ENCODE measurements around the gene SLIT3. TPM values are rescaled to one million over a fixed set of nuclear protein-coding genes. Genes with fewer than 3 reads are reported as not detected.

SLIT3 gene
- total RNA-seq, 1 donor from 2014 or later, result 5.0 TPM

GRCh38 chr5:169049712-169050111, 251.2 kb downstream of the SLIT3 start:
- no peak overlapping the region for H3K4me3 ChIP-seq (ENCODE audit: low read depth, low read length)
- H3K36me3 ChIP-seq (ENCODE audit: control insufficient read depth, insufficient read depth, low read length), result no peaks in the 10 kb centered on the region
- no peaks in the 10 kb centered on the region for H3K27me3 ChIP-seq (ENCODE audit: control insufficient read depth, insufficient read depth, low read length)
- TF ChIP-seq, protein P1, sequence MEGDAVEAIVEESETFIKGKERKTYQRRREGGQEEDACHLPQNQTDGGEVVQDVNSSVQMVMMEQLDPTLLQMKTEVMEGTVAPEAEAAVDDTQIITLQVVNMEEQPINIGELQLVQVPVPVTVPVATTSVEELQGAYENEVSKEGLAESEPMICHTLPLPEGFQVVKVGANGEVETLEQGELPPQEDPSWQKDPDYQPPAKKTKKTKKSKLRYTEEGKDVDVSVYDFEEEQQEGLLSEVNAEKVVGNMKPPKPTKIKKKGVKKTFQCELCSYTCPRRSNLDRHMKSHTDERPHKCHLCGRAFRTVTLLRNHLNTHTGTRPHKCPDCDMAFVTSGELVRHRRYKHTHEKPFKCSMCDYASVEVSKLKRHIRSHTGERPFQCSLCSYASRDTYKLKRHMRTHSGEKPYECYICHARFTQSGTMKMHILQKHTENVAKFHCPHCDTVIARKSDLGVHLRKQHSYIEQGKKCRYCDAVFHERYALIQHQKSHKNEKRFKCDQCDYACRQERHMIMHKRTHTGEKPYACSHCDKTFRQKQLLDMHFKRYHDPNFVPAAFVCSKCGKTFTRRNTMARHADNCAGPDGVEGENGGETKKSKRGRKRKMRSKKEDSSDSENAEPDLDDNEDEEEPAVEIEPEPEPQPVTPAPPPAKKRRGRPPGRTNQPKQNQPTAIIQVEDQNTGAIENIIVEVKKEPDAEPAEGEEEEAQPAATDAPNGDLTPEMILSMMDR (IDR thresholded peaks at IDR 0.05; ENCODE audit: insufficient read depth, low read length, poor library complexity, severe bottlenecking), result no peak
- no peak for DNase-seq (ENCODE audit: low read depth)

DNA sequence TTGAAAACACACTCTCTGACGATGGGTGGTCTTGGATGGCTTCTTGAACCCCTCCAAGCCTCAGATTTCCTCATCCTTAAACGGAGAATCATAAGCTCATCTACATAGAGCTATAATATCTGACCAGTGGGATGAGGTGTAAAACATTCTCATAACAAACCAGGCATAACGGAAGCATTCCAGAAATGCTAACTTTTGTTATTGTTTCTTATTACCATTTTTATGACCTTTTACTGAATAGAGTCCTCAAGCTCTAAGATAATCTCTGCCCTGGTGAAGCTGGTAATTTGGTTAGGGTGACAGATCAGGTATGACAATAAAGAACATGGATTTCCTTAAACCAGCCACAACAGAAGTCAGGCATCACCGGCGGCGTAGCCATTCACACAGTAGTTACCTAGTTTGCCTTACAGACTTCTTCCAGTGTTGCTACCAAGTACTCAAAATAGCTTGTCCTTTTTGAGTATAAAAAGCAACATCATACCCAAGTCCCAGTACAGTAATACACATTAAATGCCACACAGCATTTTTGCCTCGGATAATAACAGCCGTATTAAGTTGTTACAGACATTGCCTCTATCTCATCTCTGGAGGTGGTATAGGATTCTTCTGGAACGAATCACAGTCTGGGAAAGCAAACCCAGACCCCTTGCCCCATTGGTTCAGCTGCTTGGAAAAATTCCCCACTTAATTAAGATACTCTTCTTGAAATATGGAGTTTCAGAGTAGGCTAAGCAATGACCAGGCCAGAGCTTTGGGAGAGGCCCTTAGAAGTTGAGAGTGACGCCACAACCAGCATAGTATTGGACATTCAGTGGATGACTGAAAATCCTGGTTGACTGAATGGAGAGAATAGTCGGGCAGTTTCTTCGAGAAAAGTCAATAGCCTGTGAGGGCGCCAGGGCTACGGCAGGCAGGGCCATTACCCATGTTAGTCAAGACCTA, 252.5 kb downstream of the SLIT3 start:
- TF ChIP-seq, protein P1 (IDR thresholded peaks at IDR 0.05; ENCODE audit: insufficient read depth, low read length, poor library complexity, severe bottlenecking), result no peak
- no peaks in the 10 kb centered on the region for H3K27me3 ChIP-seq (ENCODE audit: control insufficient read depth, insufficient read depth, low read length)
- no peaks in the 10 kb centered on the region for H3K36me3 ChIP-seq (ENCODE audit: control insufficient read depth, insufficient read depth, low read length)
- H3K4me3 ChIP-seq (ENCODE audit: low read depth, low read length), result no peak overlapping the region
- DNase-seq (ENCODE audit: low read depth), result no peak

DNA sequence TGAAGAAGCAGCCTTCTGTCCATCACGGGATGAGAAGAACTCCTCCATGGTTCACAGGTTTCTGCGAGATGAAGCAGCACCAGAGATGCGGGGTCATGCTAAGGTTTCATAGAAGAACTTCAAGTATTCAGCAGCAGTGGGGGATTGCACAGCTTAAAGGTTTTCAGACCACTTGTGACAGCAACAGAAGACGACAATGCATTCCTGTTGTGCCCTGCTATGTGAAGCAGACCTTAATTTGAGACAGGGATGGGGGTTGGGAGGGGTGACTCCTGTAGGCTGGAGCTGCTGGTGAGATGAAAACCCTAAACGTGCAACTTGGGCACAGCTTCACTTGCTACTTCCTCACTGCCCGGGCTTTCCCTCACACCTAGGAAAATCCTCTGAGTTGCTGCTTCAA, 256.0 kb downstream of the SLIT3 start:
- H3K27me3 ChIP-seq (ENCODE audit: control insufficient read depth, insufficient read depth, low read length), result no peaks in the 10 kb centered on the region
- H3K36me3 ChIP-seq (ENCODE audit: control insufficient read depth, insufficient read depth, low read length), result no peaks in the 10 kb centered on the region
- DNase-seq (ENCODE audit: low read depth), result no peak
- TF ChIP-seq, protein P1 (IDR thresholded peaks at IDR 0.05; ENCODE audit: insufficient read depth, low read length, poor library complexity, severe bottlenecking), result no peak
- no peak overlapping the region for H3K4me3 ChIP-seq (ENCODE audit: low read depth, low read length)

DNA sequence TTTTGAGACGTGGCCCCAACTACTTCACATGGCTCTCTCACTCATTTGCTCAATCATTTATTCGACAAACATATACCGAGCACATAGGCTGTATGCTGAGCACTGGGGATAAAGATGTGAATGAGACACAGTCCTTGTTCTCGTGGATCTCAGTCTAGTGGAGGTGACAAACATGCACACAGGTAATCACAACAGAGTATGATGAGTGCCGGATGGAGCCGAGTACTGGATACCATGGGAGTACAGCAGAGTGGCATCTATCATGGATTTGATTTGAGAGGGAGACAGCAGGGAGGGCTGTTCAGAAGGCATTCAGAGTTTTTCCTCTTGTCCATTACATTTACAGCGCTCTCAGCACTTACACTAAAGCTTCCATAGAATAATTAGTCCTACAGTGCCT, 259.8 kb downstream of the SLIT3 start:
- no peaks in the 10 kb centered on the region for H3K27me3 ChIP-seq (ENCODE audit: control insufficient read depth, insufficient read depth, low read length)
- no peak overlapping the region for H3K4me3 ChIP-seq (ENCODE audit: low read depth, low read length)
- no peaks in the 10 kb centered on the region for H3K36me3 ChIP-seq (ENCODE audit: control insufficient read depth, insufficient read depth, low read length)
- no peak for DNase-seq (ENCODE audit: low read depth)
- TF ChIP-seq, protein P1 (IDR thresholded peaks at IDR 0.05; ENCODE audit: insufficient read depth, low read length, poor library complexity, severe bottlenecking), result no peak

DNA sequence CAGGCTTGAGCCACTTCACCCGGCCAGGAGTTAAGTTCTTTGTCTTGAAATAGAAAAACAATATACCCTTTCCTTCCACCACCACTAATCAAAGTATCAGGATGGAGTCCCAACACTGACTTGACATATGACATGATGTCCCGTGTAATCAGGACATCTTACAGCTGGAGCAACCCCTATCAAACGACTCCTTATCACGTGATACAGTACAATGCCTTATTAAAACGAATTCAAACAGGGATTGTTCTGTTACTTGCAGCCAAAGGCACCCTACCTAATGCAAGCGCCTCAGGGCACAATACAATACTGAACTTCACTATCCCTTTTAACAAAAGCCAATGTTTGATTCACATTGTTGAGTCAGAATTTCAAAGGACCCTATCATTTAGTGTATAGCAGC, 261.3 kb downstream of the SLIT3 start:
- H3K4me3 ChIP-seq (ENCODE audit: low read depth, low read length), result no peak overlapping the region
- TF ChIP-seq, protein P1 (IDR thresholded peaks at IDR 0.05; ENCODE audit: insufficient read depth, low read length, poor library complexity, severe bottlenecking), result no peak
- H3K36me3 ChIP-seq (ENCODE audit: control insufficient read depth, insufficient read depth, low read length), result no peaks in the 10 kb centered on the region
- DNase-seq (ENCODE audit: low read depth), result no peak
- no peaks in the 10 kb centered on the region for H3K27me3 ChIP-seq (ENCODE audit: control insufficient read depth, insufficient read depth, low read length)
